Keratinocyte (primary cell): Measurements from ENCODE around the gene ENTPD2. TPM values are rescaled to one million over a fixed set of nuclear protein-coding genes. Genes with fewer than 3 reads are reported as not detected.

Experiments
- DNase-seq: peaks from one replicate; pipeline ENCODE4 v3.0.0-alpha.2; 2011; ENCODE audit warnings: low read depth, missing footprints, low spot score
- FAIRE-seq: peaks from 2 replicates; lab custom pipeline; 2011; peaks lifted over from hg19 to GRCh38; lab: Jason Lieb, UNC
- H2AFZ ChIP-seq: 2 replicates; pipeline ENCODE4 v1.6.0; 2012; ENCODE audit warnings: low read length, control low read depth, inconsistent platforms; ENCODE audit not compliant: control insufficient read depth
- H3K27ac ChIP-seq: 2 replicates; pipeline ENCODE4 v1.5.1; 2011; ENCODE audit warnings: low read length; ENCODE audit not compliant: control insufficient read depth, insufficient read depth
- H3K27me3 ChIP-seq: 3 replicates; pipeline ENCODE4 v1.6.0; 2011; ENCODE audit warnings: low read length; ENCODE audit not compliant: control insufficient read depth, insufficient read depth; ENCODE audit errors: extremely low read depth
- H3K36me3 ChIP-seq, 2 experiments: 2 replicates in 1 of 2; 3 replicates in 1 of 2; pipeline ENCODE4 v1.5.1; 2011; ENCODE audit warnings: low read length in 2 of 2, mild to moderate bottlenecking in 1 of 2; ENCODE audit not compliant: control insufficient read depth in 2 of 2, insufficient read depth in 2 of 2; ENCODE audit errors: extremely low read depth in 1 of 2
- H3K4me1 ChIP-seq: 3 replicates; pipeline ENCODE4 v1.5.1; 2011; ENCODE audit warnings: low read length; ENCODE audit not compliant: control insufficient read depth, insufficient read depth; ENCODE audit errors: extremely low read depth
- H3K4me2 ChIP-seq: 3 replicates; pipeline ENCODE4 v1.6.0; 2011; ENCODE audit warnings: low read depth, low read length; ENCODE audit not compliant: control insufficient read depth, insufficient read depth; ENCODE audit errors: extremely low read depth
- H3K4me3 ChIP-seq, 3 experiments: fragments of 200-600 bp in 1 of 3; sonication (generic) in 1 of 3; 2 replicates in 2 of 3; 3 replicates in 1 of 3; pipeline ENCODE4 v1.5.1; 2011 to 2016; ENCODE audit warnings: low read length in 3 of 3, mild to moderate bottlenecking in 3 of 3, control low read depth in 2 of 3, inconsistent platforms in 1 of 3, low read depth in 1 of 3, mixed read lengths in 1 of 3, mixed run types in 1 of 3, moderate library complexity in 1 of 3; ENCODE audit not compliant: control insufficient read depth in 2 of 3, insufficient read depth in 2 of 3; ENCODE audit errors: extremely low read depth in 1 of 3
- H3K79me2 ChIP-seq: 2 replicates; pipeline ENCODE4 v1.6.0; 2012; ENCODE audit warnings: low read length; ENCODE audit not compliant: control insufficient read depth, insufficient read depth
- H3K9ac ChIP-seq: 3 replicates; pipeline ENCODE4 v1.6.0; 2011; ENCODE audit warnings: low read length; ENCODE audit not compliant: control insufficient read depth, insufficient read depth; ENCODE audit errors: extremely low read depth
- H3K9me1 ChIP-seq: 3 replicates; pipeline ENCODE4 v1.6.0; 2011; ENCODE audit warnings: low read length; ENCODE audit not compliant: control insufficient read depth, insufficient read depth; ENCODE audit errors: extremely low read depth
- H3K9me3 ChIP-seq: 2 replicates; pipeline ENCODE4 v1.5.1; 2012; ENCODE audit warnings: low read depth, low read length; ENCODE audit not compliant: control insufficient read depth
- H4K20me1 ChIP-seq: 3 replicates; pipeline ENCODE4 v1.6.0; 2011; ENCODE audit warnings: low read length; ENCODE audit not compliant: control insufficient read depth, insufficient read depth; ENCODE audit errors: extremely low read depth
- CTCF ChIP-seq, 3 experiments: IDR thresholded peaks in 1 of 3; conservative IDR thresholded peaks in 1 of 3; optimal IDR thresholded peaks in 1 of 3; 2 replicates in 2 of 3; 3 replicates in 1 of 3; pipeline versions ENCODE3 to v1.5.1; 2011; ENCODE audit warnings: low read length in 3 of 3, mild to moderate bottlenecking in 3 of 3, moderate library complexity in 2 of 3, control low read depth in 1 of 3, inconsistent platforms in 1 of 3; ENCODE audit not compliant: insufficient read depth in 2 of 3; ENCODE audit errors: extremely low read depth in 1 of 3
- EZH2 ChIP-seq: IDR thresholded peaks from one replicate; pipeline ENCODE4 v1.6.1; 2012; ENCODE audit warnings: inconsistent platforms, mild to moderate bottlenecking, low read length, moderate library complexity
- dilution Hi-C: fragments of 300-500 bp; cut with MboI; formaldehyde crosslinking; loops from one replicate; pipeline ENCODE4 v1.7.0; 2020; ENCODE audit warnings: low sequenced_read_pairs; ENCODE audit not compliant: extremely low pct_ligation_motif_present
- polyA plus RNA-seq, 5 experiments: library from polyadenylated mRNA; depleted of rRNA in 3 of 5; stranded (reverse) in 3 of 5; stranded (forward) in 1 of 5; unstranded in 1 of 5; fragments of >200 nt; gene quantifications; 1 replicate in 1 of 5; 2 replicates in 3 of 5; 3 replicates in 1 of 5; pipeline versions ENCODE4 v1.2.1 to v1.2.3, GENCODE V29; 2011 to 2012; ENCODE audit warnings: missing spikeins in 2 of 5, low read depth in 1 of 5, low replicate concordance in 1 of 5

ENTPD2 gene
- polyA plus RNA-seq, 1 donor (not counting 4 experiments of a cell fraction or from before 2014, with no cell fraction given), result 0.52 TPM

GRCh38 chr9:137015540-137015930 lies 38.3 kb downstream of the ENTPD2 start:
- no peak for TF ChIP-seq EZH2
- no peak for TF ChIP-seq CTCF (optimal IDR thresholded peaks at IDR 0.05 in 1 of 3, IDR thresholded peaks at IDR 0.05 in 1 of 3, conservative IDR thresholded peaks at IDR 0.05 in 1 of 3; ENCODE audit: extremely low read depth in 1 of 3, insufficient read depth in 2 of 3, low read length in 3 of 3)
- DNase-seq (no peak), FAIRE-seq (no peak)
- Histone ChIP-seq H3K4me3 (no peak overlapping the region), H4K20me1 (no peaks in the 10 kb centered on the region), H3K4me2 (no peak overlapping the region), H3K27ac (no peak overlapping the region), H2AFZ (no peak overlapping the region), H3K36me3 (no peaks in the 10 kb centered on the region), H3K79me2 (no peaks in the 10 kb centered on the region), H3K9ac (no peak overlapping the region), H3K27me3 (no peaks in the 10 kb centered on the region), H3K9me1 (no peaks in the 10 kb centered on the region), H3K4me1 (no peaks in the 10 kb centered on the region), H3K9me3 (no peaks in the 10 kb centered on the region)
- dilution Hi-C loops, result no loop called here

- Histone ChIP-seq H3K27ac (no peak overlapping the region), H3K4me3 (no peak overlapping the region), H3K79me2 (no peaks in the 10 kb centered on the region), H3K4me1 (no peaks in the 10 kb centered on the region), H3K9ac (no peak overlapping the region), H3K36me3 (no peaks in the 10 kb centered on the region), H3K9me1 (no peaks in the 10 kb centered on the region), H3K4me2 (no peak overlapping the region), H3K9me3 (no peaks in the 10 kb centered on the region), H4K20me1 (no peaks in the 10 kb centered on the region), H3K27me3 (no peaks in the 10 kb centered on the region), H2AFZ (no peak overlapping the region)
- dilution Hi-C loops, result no loop called here
- DNase-seq (no peak), FAIRE-seq (no peak)
- TF ChIP-seq EZH2 (no peak), CTCF (optimal IDR thresholded peaks at IDR 0.05 in 1 of 3, IDR thresholded peaks at IDR 0.05 in 1 of 3, conservative IDR thresholded peaks at IDR 0.05 in 1 of 3; ENCODE audit: extremely low read depth in 1 of 3, insufficient read depth in 2 of 3, low read length in 3 of 3) (no peak)
Observed at GRCh38 chr9:137014776-137015539, 38.9 kb downstream of the ENTPD2 start.
